Gastroesophageal sphincter (tissue), 4 donors: ENCODE results near the gene MMP20. TPM values are rescaled to one million over a fixed set of nuclear protein-coding genes. Genes with fewer than 3 reads are reported as not detected.

Experiments used
- ATAC-seq: fragments of 150-250 bp; one replicate; pipeline ENCODE4 v1.9.1; 2016; ENCODE audit warnings: mild to moderate bottlenecking, moderate library complexity
- H3K27ac ChIP-seq, 4 donors: fragments of 200-600 bp; sonication (generic) in 3 of 4; 1 replicate in 3 of 4; 2 replicates in 1 of 4; pipeline ENCODE4 v1.5.1; 2016 to 2019
- H3K27me3 ChIP-seq: fragments of 200-600 bp; sonication (generic); one replicate; pipeline ENCODE4 v1.5.1; 2019
- H3K36me3 ChIP-seq, 2 donors: fragments of 200-600 bp; sonication (generic); one replicate each; pipeline ENCODE4 v1.5.1; 2019; ENCODE audit warnings: control low read depth in 1 of 2
- H3K4me1 ChIP-seq, 3 donors: fragments of 200-600 bp; sonication (generic); 1 replicate in 2 of 3; 2 replicates in 1 of 3; pipeline ENCODE4 v1.5.1; 2016 to 2019; ENCODE audit warnings: control low read depth in 2 of 3
- H3K4me3 ChIP-seq, 2 donors: fragments of 200-600 bp; sonication (generic); one replicate each; pipeline ENCODE4 v1.5.1; 2019; ENCODE audit warnings: mild to moderate bottlenecking in 1 of 2, moderate library complexity in 1 of 2
- H3K9me3 ChIP-seq, 3 donors: fragments of 200-600 bp; sonication (generic); one replicate each; pipeline ENCODE4 v1.5.1; 2017 to 2019; ENCODE audit warnings: control low read depth in 2 of 3
- CTCF ChIP-seq, 4 experiments: fragments of 200-600 bp in 2 of 4; fragments of 450-650 bp in 2 of 4; sonication (generic) in 1 of 4; IDR thresholded peaks; one replicate each; pipeline ENCODE4 v1.5.1; 2017 to 2019; ENCODE audit warnings: antibody characterized with exemption in 4 of 4, mild to moderate bottlenecking in 2 of 4, moderate library complexity in 2 of 4
- EP300 ChIP-seq: sonication (generic); formaldehyde crosslinking; IDR thresholded peaks from one replicate; pipeline ENCODE4 v1.6.1; 2017; ENCODE audit warnings: antibody characterized with exemption, mild to moderate bottlenecking
- POLR2A ChIP-seq, 2 donors: fragments of 450-650 bp; IDR thresholded peaks; one replicate each; pipeline ENCODE4 v1.6.1; 2017; ENCODE audit warnings: antibody characterized with exemption in 2 of 2, mild to moderate bottlenecking in 2 of 2, moderate library complexity in 1 of 2
- POLR2AphosphoS5 ChIP-seq: sonication (generic); formaldehyde crosslinking; IDR thresholded peaks from one replicate; pipeline ENCODE4 v1.6.1; 2017; ENCODE audit warnings: antibody characterized with exemption
- WGBS, 2 donors: methylation state at CpG; one replicate each; pipeline ENCODE4 v1.1.5; 2018; ENCODE audit warnings: low coverage in 1 of 2; 5-methylcytosine and 5-hydroxymethylcytosine counted together
- total RNA-seq, 4 donors: library from RNA; depleted of rRNA; stranded (reverse); fragments of >200 nt; gene quantifications; one replicate each; pipeline ENCODE4 v1.1.0, GENCODE V29; 2016

Gene MMP20
- total RNA-seq, 4 donors from 2014 or later = not detected

- ATAC-seq = no peak
- 77 to 91% methylated on average over 3 to 8 of the region's 8 CpGs for WGBS, 2 donors
These were observed 1.1 kb downstream of the MMP20 start for GRCh38 chr11:102623998-102624397.

GRCh38 chr11:102623128-102623527 lies 2.0 kb downstream of the MMP20 start:
- Histone ChIP-seq H3K4me1 (no peaks in the 10 kb centered on the region), H3K4me3 (no peak overlapping the region), H3K27me3 (peaks cover 4% of the 10 kb centered on the region), H3K36me3 (no peaks in the 10 kb centered on the region), H3K9me3 (no peaks in the 10 kb centered on the region), H3K27ac (no peak overlapping the region)
- TF ChIP-seq EP300 = no peak
- no peak for TF ChIP-seq CTCF (IDR thresholded peaks at IDR 0.05)
- TF ChIP-seq POLR2AphosphoS5 = no peak
- no peak for ATAC-seq
- WGBS, 2 donors = 85 to 100% methylated on average over 1 to 2 of the region's 5 CpGs

More at GRCh38 chr11:102623998-102624397, 1.1 kb downstream of the MMP20 start:
- Histone ChIP-seq H3K4me3 (no peak overlapping the region), H3K36me3 (no peaks in the 10 kb centered on the region), H3K27me3 (peaks cover 4% of the 10 kb centered on the region), H3K4me1 (no peaks in the 10 kb centered on the region), H3K9me3 (no peaks in the 10 kb centered on the region), H3K27ac (no peak overlapping the region)
- TF ChIP-seq POLR2AphosphoS5 = no peak
- no peak for TF ChIP-seq POLR2A (IDR thresholded peaks at IDR 0.05)
- no peak for TF ChIP-seq CTCF (IDR thresholded peaks at IDR 0.05)
- TF ChIP-seq EP300 = no peak

- WGBS, 2 donors = 70 to 73% methylated on average over 3 to 5 of the region's 5 CpGs
- no peak for ATAC-seq
These were observed 2.9 kb downstream of the MMP20 start for GRCh38 chr11:102622258-102622657.

GRCh38 chr11:102620818-102621561 lies 4.1 kb downstream of the MMP20 start:
- Histone ChIP-seq H3K4me1 (no peaks in the 10 kb centered on the region), H3K36me3 (no peaks in the 10 kb centered on the region), H3K27me3 (peaks cover 4% of the 10 kb centered on the region), H3K9me3 (no peaks in the 10 kb centered on the region), H3K27ac (no peak overlapping the region), H3K4me3 (no peak overlapping the region)
- whole genome bisulfite sequencing, 2 donors = 69 to 79% methylated on average over 7 to 12 of the region's 12 CpGs
- ATAC-seq = no peak
- TF ChIP-seq POLR2A (IDR thresholded peaks at IDR 0.05) (no peak), EP300 (no peak), CTCF (IDR thresholded peaks at IDR 0.05) (no peak), POLR2AphosphoS5 (no peak)

More at GRCh38 chr11:102622258-102622657, 2.9 kb downstream of the MMP20 start:
- Histone ChIP-seq H3K4me1 (no peaks in the 10 kb centered on the region), H3K4me3 (no peak overlapping the region), H3K27me3 (peaks cover 4% of the 10 kb centered on the region), H3K27ac (no peak overlapping the region), H3K9me3 (no peaks in the 10 kb centered on the region), H3K36me3 (no peaks in the 10 kb centered on the region)
- TF ChIP-seq EP300 (no peak), POLR2AphosphoS5 (no peak), CTCF (IDR thresholded peaks at IDR 0.05) (no peak), POLR2A (IDR thresholded peaks at IDR 0.05) (no peak)

- Histone ChIP-seq H3K27me3 (peaks cover under 1% of the 10 kb centered on the region), H3K4me1 (no peaks in the 10 kb centered on the region), H3K4me3 (no peak overlapping the region), H3K9me3 (no peaks in the 10 kb centered on the region), H3K36me3 (no peaks in the 10 kb centered on the region), H3K27ac (no peak overlapping the region)
- ATAC-seq = no peak
- TF ChIP-seq POLR2A (IDR thresholded peaks at IDR 0.05) (no peak), CTCF (IDR thresholded peaks at IDR 0.05) (no peak), EP300 (no peak), POLR2AphosphoS5 (no peak)
These were observed 5.0 kb downstream of the MMP20 start for GRCh38 chr11:102620179-102620578.
